CD4-positive, alpha-beta T cell treated with Interleukin-2 at 100 ng/mL for 4 hours (primary cell): ENCODE data around the gene FAM237B.
"Not testable (repeated sequence)": the region's sequence is repeated elsewhere in the genome, so short reads cannot be mapped to it uniquely, and the experiment has no call there.

Source experiments
- DNase-seq: peaks from one replicate; pipeline ENCODE4 v3.0.0-alpha.2; 2020; ENCODE audit warnings: low spot score

Gene FAM237B

GRCh38 chr7:90320801-90321494 is at the start of gene FAM237B:
TSS of gene FAM237B (minus strand) at chr7:90321304. CDS start at chr7:90319748, 1,556 bp downstream.
- no peak for DNase-seq

- no peak for DNase-seq
Measured at GRCh38 chr7:90351987-90352386, 30.9 kb upstream of the FAM237B start.

- not testable (repeated sequence) for DNase-seq
Measured at GRCh38 chr7:90350032-90350431, 28.9 kb upstream of the FAM237B start.

- no peak for DNase-seq
Measured at GRCh38 chr7:90349305-90349704, 28.2 kb upstream of the FAM237B start.

GRCh38 chr7:90347759-90348158 is 26.7 kb upstream of the FAM237B start:
- no peak for DNase-seq

- DNase-seq, result peak; percentile 96
Measured at GRCh38 chr7:90346336-90347125, 25.4 kb upstream of the FAM237B start, which contains the start of gene GTPBP10. TSS of gene GTPBP10 (plus strand) at chr7:90346716. CDS start at chr7:90346742, 26 bp downstream.

- DNase-seq, result no peak
Measured at GRCh38 chr7:90345595-90346335, 24.7 kb upstream of the FAM237B start.

- no peak for DNase-seq
Measured at GRCh38 chr7:90345016-90345415, 23.9 kb upstream of the FAM237B start.

- DNase-seq, result no peak
Measured at GRCh38 chr7:90337106-90337505, 16.0 kb upstream of the FAM237B start.

GRCh38 chr7:90334926-90335325 is 13.8 kb upstream of the FAM237B start:
- not testable (repeated sequence) for DNase-seq

GRCh38 chr7:90334193-90334843 is 13.2 kb upstream of the FAM237B start:
- DNase-seq, result no peak

GRCh38 chr7:90326500-90326899 is 5.4 kb upstream of the FAM237B start:
- no peak for DNase-seq

- DNase-seq, result no peak
Measured at GRCh38 chr7:90322837-90323236, 1.7 kb upstream of the FAM237B start.

- DNase-seq, result no peak
Measured at GRCh38 chr7:90320418-90320800, 695 bp downstream of the FAM237B start.

GRCh38 chr7:90320014-90320413 is 1.1 kb downstream of the FAM237B start:
- DNase-seq, result no peak

GRCh38 chr7:90313907-90314306 is 7.2 kb downstream of the FAM237B start:
- DNase-seq, result no peak

- DNase-seq, result no peak
Measured at GRCh38 chr7:90312745-90313144, 8.4 kb downstream of the FAM237B start.

GRCh38 chr7:90311175-90311574 is 9.9 kb downstream of the FAM237B start:
- DNase-seq, result no peak

- DNase-seq, result no peak
Measured at GRCh38 chr7:90309872-90310271, 11.2 kb downstream of the FAM237B start.

GRCh38 chr7:90303241-90303640 is 17.9 kb downstream of the FAM237B start:
- DNase-seq, result no peak

GRCh38 chr7:90298145-90299038 is 22.7 kb downstream of the FAM237B start:
- peak; percentile 20 for DNase-seq
